OCI-LY7 (cell line): ENCODE results near the gene RREB1.

ENCODE experiments used
- EZH2phosphoT487 ChIP-seq: fragments of 200-600 bp; sonication (generic); IDR thresholded peaks from 2 replicates; pipeline ENCODE4 v1.6.1; 2018; ENCODE audit warnings: low read depth, borderline replicate concordance, mild to moderate bottlenecking, mixed run types, antibody characterized with exemption, low read length, moderate library complexity, mixed read lengths
- TF ChIP-seq, protein P1 (sequence below): fragments of 200-600 bp; sonication (generic); conservative IDR thresholded peaks from 2 replicates; pipeline ENCODE4 v1.5.1; 2014; ENCODE audit warnings: mild to moderate bottlenecking, antibody characterized with exemption, low read length, moderate library complexity, mixed read lengths

DNA sequence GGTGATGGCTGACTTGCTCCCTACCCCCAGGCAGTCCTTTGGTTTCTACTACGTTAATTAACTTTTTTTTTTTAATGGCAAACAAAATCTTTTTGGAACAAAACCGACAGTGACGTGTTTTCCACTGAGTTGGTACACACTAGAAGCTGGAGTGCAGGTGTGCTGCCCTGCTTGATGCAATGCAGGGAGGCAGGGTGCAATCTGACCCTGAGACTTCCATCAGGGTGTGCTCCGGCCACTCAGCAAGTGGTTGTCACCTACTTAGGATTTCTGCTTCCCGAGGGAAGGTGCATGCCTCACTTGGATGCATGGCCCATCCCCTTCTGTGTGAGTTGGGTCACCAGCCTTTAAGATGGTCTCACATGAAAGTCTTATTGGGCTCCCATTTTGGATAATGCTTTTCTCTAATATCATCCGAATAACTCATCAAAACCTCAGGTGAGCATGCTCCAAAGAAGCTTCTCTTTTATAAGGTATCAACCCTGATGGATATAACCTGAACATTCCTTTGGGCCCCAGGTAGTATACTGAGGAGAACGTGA lies 14.0 kb downstream of the RREB1 start:
- TF ChIP-seq, protein P1, sequence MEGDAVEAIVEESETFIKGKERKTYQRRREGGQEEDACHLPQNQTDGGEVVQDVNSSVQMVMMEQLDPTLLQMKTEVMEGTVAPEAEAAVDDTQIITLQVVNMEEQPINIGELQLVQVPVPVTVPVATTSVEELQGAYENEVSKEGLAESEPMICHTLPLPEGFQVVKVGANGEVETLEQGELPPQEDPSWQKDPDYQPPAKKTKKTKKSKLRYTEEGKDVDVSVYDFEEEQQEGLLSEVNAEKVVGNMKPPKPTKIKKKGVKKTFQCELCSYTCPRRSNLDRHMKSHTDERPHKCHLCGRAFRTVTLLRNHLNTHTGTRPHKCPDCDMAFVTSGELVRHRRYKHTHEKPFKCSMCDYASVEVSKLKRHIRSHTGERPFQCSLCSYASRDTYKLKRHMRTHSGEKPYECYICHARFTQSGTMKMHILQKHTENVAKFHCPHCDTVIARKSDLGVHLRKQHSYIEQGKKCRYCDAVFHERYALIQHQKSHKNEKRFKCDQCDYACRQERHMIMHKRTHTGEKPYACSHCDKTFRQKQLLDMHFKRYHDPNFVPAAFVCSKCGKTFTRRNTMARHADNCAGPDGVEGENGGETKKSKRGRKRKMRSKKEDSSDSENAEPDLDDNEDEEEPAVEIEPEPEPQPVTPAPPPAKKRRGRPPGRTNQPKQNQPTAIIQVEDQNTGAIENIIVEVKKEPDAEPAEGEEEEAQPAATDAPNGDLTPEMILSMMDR = no peak
- no peak for TF ChIP-seq EZH2phosphoT487
